Nephron (organoid): ENCODE measurements around the gene KRT13.

Experiments used
- H3K27ac Mint-ChIP-seq, 3 experiments: 2 replicates each; pipeline ENCODE4 v1.8.0; 2020; ENCODE audit warnings: mixed read lengths in 3 of 3, mild to moderate bottlenecking in 2 of 3, moderate library complexity in 1 of 3
- H3K27me3 Mint-ChIP-seq: 2 replicates; pipeline ENCODE4 v1.8.0; 2021; ENCODE audit warnings: low read depth, mild to moderate bottlenecking, moderate library complexity, mixed read lengths
- H3K36me3 Mint-ChIP-seq: 2 replicates; pipeline ENCODE4 v1.8.0; 2020; ENCODE audit warnings: low read depth, mixed read lengths
- H3K4me1 Mint-ChIP-seq: 2 replicates; pipeline ENCODE4 v1.8.0; 2020; ENCODE audit warnings: mixed read lengths
- H3K4me3 Mint-ChIP-seq, 3 experiments: 2 replicates each; pipeline ENCODE4 v1.8.0; 2020; ENCODE audit warnings: mild to moderate bottlenecking in 3 of 3, mixed read lengths in 3 of 3, moderate library complexity in 2 of 3
- H3K9me3 Mint-ChIP-seq: 2 replicates; pipeline ENCODE4 v1.8.0; 2020; ENCODE audit warnings: mixed read lengths
- TF ChIP-seq, protein P1 (sequence below), 3 experiments: fragments of 200-600 bp; sonication (generic); IDR thresholded peaks; one replicate each; pipeline ENCODE4 v1.5.0; 2021; ENCODE audit warnings: antibody characterized with exemption in 3 of 3; ENCODE audit not compliant: unreplicated experiment in 3 of 3

Gene KRT13

DNA sequence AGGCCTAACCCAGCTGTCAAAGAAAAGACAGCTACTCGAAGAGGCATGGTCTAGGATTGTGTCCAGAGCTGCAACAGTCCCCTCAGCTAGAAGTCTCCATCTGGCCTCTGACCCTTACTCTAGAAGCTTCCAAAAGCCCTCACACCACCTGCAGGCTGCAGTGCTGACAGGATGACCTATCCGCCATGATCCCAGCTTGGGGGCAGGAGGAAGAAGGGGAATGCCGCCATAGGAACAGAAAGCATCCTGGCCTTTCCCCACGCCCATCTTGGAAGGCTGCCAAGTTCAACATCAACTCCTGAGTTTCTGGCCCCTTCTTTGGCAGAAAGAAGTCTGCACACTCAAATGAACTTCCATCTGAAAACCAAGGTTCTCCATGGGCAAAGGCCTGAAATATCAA lies 12.6 kb downstream of the KRT13 start:
- H3K4me1 Mint-ChIP-seq: peaks cover 36% of the 10 kb centered on the region
- H3K9me3 Mint-ChIP-seq: no peaks in the 10 kb centered on the region
- H3K27me3 Mint-ChIP-seq: peaks cover 16% of the 10 kb centered on the region
- no peaks in the 10 kb centered on the region for H3K36me3 Mint-ChIP-seq
- H3K4me3 Mint-ChIP-seq: no peak overlapping the region
- TF ChIP-seq, protein P1, sequence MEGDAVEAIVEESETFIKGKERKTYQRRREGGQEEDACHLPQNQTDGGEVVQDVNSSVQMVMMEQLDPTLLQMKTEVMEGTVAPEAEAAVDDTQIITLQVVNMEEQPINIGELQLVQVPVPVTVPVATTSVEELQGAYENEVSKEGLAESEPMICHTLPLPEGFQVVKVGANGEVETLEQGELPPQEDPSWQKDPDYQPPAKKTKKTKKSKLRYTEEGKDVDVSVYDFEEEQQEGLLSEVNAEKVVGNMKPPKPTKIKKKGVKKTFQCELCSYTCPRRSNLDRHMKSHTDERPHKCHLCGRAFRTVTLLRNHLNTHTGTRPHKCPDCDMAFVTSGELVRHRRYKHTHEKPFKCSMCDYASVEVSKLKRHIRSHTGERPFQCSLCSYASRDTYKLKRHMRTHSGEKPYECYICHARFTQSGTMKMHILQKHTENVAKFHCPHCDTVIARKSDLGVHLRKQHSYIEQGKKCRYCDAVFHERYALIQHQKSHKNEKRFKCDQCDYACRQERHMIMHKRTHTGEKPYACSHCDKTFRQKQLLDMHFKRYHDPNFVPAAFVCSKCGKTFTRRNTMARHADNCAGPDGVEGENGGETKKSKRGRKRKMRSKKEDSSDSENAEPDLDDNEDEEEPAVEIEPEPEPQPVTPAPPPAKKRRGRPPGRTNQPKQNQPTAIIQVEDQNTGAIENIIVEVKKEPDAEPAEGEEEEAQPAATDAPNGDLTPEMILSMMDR (IDR thresholded peaks at IDR 0.05; ENCODE audit: unreplicated experiment in 3 of 3): no peak
- H3K27ac Mint-ChIP-seq: peak overlapping the region; percentile 46 to 82 (median 50)

DNA sequence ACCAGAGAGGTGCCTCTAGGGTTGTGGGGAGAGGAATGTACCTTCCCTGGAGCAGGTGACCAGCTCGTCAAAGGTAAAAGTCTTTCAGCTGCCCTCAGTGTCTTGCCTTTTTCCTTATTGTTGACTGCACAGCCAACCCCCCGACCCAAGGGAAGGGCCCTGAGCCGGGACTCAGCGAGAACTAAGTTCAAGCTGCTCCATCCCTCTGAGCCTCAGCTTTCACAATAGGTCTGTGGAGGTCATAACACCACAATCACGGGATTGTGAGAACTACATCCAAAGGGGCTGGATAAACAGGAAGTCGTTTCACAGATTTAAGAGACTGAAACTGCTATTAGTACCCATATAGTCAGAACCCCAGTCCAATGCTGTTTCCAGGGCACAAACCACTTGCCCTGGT lies 13.1 kb downstream of the KRT13 start:
- Mint-ChIP-seq H3K27me3 (peaks cover 16% of the 10 kb centered on the region), H3K36me3 (no peaks in the 10 kb centered on the region), H3K4me1 (peaks cover 36% of the 10 kb centered on the region), H3K27ac (peak overlapping the region; percentile 21 to 78 (median 50)), H3K4me3 (no peak overlapping the region), H3K9me3 (no peaks in the 10 kb centered on the region)
- TF ChIP-seq, protein P1 (IDR thresholded peaks at IDR 0.05; ENCODE audit: unreplicated experiment in 3 of 3): no peak

DNA sequence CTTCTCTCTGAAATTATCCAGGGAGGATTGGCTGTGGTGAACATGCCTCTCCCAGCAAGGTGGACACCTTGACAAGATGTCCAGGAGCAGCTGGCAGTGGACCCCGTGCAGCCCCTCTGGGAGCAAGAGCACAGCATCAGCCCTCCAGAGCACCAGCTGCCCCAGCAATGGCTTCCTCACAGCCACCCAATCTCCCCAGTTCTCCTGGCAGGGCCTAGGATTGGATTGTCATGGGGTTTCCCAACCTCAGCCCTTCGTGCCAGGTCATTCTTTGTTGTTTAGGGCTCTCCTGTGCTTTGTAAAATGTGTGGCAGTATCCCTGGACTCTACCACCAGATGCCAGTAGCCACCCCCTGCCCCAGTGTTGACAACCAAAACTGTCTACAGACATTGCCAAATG lies 13.9 kb downstream of the KRT13 start:
- Mint-ChIP-seq H3K4me3 (no peak overlapping the region), H3K4me1 (peaks cover 35% of the 10 kb centered on the region), H3K27ac (no peak overlapping the region), H3K36me3 (no peaks in the 10 kb centered on the region), H3K27me3 (peaks cover 16% of the 10 kb centered on the region), H3K9me3 (no peaks in the 10 kb centered on the region)
- TF ChIP-seq, protein P1 (IDR thresholded peaks at IDR 0.05; ENCODE audit: unreplicated experiment in 3 of 3): no peak

DNA sequence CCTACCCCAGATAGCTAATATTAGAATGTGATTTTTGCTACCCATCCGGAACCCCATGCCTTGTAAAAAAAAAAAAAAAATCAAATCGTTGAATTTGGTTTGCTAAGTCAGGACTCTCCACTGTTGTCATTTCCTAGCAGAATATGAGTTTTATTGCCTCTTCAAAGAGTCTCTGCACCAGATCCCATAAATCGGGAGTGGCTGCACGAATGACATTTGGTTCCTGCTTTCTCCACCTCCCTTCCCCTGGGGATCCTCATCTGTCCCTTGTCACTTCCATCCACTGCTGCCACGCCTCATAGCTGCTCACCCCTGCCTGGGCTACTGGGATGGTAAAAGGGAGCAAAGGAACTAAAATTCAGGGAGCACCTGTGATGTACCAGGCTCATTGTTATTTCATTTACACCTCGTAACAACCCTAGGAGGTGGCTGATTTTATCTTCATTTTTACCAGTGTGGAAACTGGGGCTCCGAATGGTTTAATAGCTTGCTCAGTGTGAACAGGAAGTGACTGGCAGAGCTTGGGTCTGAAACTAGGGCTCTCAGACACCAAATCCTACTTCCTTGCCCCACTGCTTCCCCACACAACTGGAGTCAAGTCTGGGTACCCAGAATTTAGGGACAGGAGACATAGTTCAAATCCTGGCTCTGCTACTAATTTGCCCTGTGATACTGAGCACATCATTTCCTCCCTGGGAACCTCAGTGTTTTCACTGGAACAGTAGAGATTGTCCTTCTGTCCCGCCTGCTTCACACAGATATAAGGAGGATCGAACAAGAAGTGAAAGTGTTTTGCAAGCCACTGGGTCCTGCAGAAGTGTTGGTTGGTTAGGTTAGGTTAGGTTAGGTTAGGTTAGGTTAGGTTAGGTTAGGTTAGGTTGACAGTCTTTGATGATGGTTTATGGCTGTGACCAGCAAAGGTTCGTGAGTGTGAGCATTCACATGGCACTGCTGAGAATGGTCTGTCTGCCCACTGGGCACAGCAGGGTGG lies 15.1 kb downstream of the KRT13 start:
- peaks cover 25% of the 10 kb centered on the region for H3K27me3 Mint-ChIP-seq
- no peaks in the 10 kb centered on the region for H3K9me3 Mint-ChIP-seq
- H3K4me1 Mint-ChIP-seq: peaks cover 28% of the 10 kb centered on the region
- TF ChIP-seq, protein P1 (IDR thresholded peaks at IDR 0.05; ENCODE audit: unreplicated experiment in 3 of 3): no peak
- H3K4me3 Mint-ChIP-seq: no peak overlapping the region
- no peak overlapping the region for H3K27ac Mint-ChIP-seq
- no peaks in the 10 kb centered on the region for H3K36me3 Mint-ChIP-seq

DNA sequence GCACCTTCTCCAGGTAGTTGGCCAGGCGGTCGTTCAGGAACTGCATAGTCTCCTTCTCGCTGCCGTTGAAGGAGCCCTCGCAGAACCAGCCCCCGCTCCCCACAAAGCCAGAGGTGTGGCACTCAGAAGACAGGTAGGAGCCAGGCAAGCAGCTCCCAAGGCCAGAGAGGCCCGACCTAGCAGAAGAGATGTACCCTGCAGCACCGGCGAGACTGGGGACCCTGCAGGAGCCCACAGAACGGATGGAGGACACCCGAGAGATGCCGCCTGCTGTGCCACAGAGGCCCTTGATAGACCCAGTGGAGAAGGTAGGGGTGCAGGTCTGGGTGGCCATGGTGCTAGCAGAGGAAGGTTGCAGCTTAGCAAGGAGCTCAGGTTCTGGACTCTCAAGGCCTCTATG lies 15.9 kb downstream of the KRT13 start, which contains the start of gene KRT36:
TSS of gene KRT36 (minus strand) at position 380 of the 400 bp plus-strand sequence. CDS start at position 334, 46 bp downstream.
- Mint-ChIP-seq H3K9me3 (no peaks in the 10 kb centered on the region), H3K27me3 (peaks cover 24% of the 10 kb centered on the region), H3K27ac (no peak within 1 kb of the TSS), H3K4me3 (no peak within 1 kb of the TSS), H3K4me1 (peaks cover 20% of the 10 kb centered on the region), H3K36me3 (no peaks in the 10 kb centered on the region)
- TF ChIP-seq, protein P1 (IDR thresholded peaks at IDR 0.05; ENCODE audit: unreplicated experiment in 3 of 3): no peak
